Astrocyte of the cerebellum (primary cell): ENCODE measurements around the gene GNAQ.

Experiments used
- DNase-seq: peaks from one replicate; pipeline ENCODE4 v3.0.0-alpha.2; 2011; ENCODE audit warnings: low read depth
- H3K4me3 ChIP-seq: 2 replicates; pipeline ENCODE4 v1.5.1; 2011; ENCODE audit warnings: mild to moderate bottlenecking, low read depth, low read length, moderate library complexity
- in situ Hi-C: cut with HindIII; loops from 2 replicates; pipeline ENCODE4 v1.10.0; 2017; ENCODE audit warnings: low sequenced_read_pairs
- TF ChIP-seq, protein P1 (sequence below): IDR thresholded peaks from 2 replicates; pipeline ENCODE4 v1.5.1; 2012; ENCODE audit warnings: low read length, low read depth, moderate library complexity, mild to moderate bottlenecking; ENCODE audit errors: missing control alignments

Gene GNAQ

DNA sequence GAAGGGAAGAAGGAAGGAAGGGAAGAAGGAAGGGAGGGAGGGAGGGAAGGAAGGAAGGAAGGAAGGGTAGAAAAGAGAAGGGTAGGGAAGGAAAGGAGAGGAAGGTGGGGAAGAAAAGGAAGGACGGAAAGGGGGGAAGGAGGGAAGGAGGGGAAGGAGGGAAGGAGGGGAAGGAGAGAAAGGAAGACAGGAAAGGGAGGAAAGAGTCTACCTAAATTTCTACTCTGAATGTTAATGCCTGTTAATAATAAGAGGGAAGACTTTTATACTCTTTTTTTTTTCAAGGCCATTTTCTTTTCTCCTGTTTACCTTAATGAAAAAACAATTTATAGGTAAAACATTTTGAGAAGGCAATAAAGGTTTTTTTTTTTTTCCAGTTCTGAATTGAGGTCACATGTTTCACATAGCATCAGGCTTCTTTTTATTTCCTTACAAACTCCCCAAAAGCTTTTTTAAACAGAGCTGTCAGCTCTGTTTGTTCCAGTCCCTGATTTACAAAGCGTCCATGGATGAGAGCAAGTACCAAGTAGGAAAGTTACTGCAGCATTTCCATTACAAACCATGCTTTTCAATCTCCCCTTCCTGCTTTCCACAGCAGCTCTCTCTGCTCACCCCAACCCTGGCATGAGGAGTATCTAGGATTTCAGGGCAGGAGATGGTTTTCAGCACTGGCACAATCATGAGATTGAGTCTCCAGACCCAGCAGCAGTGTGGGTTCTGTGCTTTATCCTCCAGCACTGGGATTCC is 173.9 kb downstream of the GNAQ start:
- in situ Hi-C loops = no loop called here
- DNase-seq = no peak
- no peak overlapping the region for H3K4me3 ChIP-seq
- TF ChIP-seq, protein P1, sequence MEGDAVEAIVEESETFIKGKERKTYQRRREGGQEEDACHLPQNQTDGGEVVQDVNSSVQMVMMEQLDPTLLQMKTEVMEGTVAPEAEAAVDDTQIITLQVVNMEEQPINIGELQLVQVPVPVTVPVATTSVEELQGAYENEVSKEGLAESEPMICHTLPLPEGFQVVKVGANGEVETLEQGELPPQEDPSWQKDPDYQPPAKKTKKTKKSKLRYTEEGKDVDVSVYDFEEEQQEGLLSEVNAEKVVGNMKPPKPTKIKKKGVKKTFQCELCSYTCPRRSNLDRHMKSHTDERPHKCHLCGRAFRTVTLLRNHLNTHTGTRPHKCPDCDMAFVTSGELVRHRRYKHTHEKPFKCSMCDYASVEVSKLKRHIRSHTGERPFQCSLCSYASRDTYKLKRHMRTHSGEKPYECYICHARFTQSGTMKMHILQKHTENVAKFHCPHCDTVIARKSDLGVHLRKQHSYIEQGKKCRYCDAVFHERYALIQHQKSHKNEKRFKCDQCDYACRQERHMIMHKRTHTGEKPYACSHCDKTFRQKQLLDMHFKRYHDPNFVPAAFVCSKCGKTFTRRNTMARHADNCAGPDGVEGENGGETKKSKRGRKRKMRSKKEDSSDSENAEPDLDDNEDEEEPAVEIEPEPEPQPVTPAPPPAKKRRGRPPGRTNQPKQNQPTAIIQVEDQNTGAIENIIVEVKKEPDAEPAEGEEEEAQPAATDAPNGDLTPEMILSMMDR = no peak

DNA sequence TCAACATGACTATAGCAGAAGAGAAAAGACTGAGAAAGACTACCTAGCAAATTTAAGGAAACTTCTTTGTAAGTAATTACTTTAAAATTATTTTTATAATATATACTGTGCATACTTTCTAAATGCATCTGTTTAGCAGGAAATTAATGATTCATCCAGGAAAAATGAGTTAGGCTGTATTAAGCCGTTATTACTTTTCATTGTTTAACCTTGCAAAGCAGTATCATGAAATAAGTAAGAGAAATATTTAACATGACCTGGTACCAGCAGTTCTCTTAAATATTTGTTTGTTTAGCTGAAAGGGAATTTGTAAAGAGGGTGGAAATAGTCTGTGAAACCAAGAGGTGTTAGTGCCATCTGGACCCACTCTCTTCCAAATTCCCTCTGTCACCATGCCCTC is 175.0 kb downstream of the GNAQ start:
- H3K4me3 ChIP-seq = no peak overlapping the region
- in situ Hi-C loops = no loop called here
- TF ChIP-seq, protein P1 = no peak
- DNase-seq = no peak

DNA sequence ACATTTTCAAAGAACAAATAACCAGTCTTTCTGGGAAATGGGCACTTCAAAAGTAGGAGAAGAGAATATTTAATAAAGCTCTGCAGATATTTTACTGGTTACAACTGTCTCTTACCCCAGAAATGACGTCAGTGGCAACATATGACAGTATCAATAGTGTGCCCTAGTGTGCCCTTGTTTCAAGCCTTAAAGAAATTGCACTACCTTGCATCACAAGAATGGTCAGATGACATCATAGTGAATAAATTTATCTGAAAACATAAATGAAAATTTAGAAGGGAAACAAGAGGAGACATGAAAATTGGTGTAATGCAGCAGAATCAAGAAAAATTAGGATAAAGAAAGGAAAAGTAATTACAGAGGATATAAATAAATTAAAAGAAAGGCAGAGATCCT is 176.7 kb downstream of the GNAQ start:
- in situ Hi-C loops = no loop called here
- TF ChIP-seq, protein P1 = no peak
- H3K4me3 ChIP-seq = no peak overlapping the region
- no peak for DNase-seq

DNA sequence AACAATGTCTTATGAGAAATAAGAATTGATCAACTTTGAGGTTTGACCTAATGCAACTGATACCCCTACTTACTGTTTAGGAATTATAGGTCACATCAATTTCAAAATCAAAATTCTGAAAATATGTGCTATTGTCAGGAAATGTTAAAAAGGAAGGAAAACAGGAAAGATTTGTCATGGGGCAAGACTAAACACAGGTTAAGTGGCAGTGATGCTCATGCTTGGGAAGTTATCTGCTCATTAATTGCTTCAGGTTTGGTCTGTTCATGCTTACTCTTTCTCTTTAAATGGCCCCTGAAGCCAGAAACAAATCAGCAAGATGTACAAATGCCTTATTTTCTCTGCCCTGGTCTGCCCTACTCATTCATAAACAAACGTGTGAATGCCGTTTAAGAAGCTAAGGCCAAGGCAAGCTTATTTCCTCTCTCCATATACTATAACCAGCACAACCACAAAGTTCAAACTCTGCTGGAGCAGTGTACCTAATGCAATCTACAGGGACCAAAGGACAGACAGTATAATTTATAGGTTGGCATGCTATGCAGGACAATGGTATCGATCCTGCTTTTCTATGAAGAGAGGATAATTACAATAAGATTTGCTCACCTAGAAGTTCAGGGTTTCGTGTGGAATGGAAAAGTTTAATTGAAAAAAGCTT is 177.2 kb downstream of the GNAQ start:
- TF ChIP-seq, protein P1 = no peak
- no peak for DNase-seq
- in situ Hi-C loops = no loop called here
- H3K4me3 ChIP-seq = no peak overlapping the region

DNA sequence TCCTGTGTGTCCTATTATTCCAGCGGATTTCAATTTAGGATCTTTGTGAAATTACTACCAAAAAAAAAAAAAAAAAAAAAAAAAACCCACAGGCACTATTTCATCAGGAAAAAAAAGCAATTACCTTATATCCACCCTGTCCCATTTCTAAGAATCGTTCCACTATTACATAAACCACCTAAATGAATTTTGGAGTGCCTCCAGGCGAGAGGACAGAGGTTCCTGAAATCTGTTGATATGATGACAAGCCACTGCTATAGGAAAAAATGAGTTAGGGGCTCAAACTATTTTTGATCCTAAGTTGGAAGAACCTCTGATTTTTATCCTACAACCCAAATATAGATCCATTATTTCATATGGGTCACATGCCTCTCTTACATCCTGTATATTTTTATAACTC is 177.9 kb downstream of the GNAQ start:
- H3K4me3 ChIP-seq = no peak overlapping the region
- no peak for DNase-seq
- TF ChIP-seq, protein P1 = no peak
- in situ Hi-C loops = no loop called here

DNA sequence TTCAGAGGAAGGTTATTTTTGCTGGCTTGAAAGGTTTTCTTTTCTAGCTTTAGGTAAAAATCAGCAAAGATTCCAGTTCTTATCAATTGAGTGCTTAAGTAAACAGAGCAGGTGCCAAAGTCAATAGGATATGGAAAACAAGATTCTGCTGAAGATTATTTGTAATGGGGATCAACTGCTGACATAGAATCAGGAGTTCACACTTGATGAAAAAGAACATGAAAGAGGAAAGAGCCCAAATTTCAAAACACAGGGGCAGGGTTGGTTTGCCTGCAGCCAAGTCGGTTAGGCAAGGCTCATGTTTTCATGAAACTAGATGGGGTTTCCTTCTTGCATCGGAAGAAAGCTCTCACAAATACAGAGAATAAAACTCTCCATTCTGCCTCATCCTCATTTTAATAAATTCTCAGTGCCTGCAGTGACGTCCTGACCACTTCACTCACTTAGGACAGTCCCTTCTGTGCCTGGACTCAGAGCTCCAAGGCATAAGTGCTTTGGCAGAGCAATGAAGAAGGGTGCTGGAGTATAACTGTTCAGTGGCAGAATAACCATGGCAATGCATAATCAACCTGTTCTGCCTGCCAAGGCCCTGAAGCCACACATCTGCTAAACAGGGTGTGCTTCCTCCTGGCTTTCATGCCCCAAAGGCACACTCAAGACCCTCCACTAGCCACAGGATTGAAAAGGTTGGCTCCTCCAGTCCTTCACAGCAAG is 179.6 kb downstream of the GNAQ start:
- no peak overlapping the region for H3K4me3 ChIP-seq
- DNase-seq = no peak
- TF ChIP-seq, protein P1 = no peak
- in situ Hi-C loops = no loop called here
